GM12874 (cell line): ENCODE measurements around the gene SUPT4H1.
A peak's percentile ranks its signal among the peaks of the same experiment; 100 is the strongest.

Experiments
- TF ChIP-seq, protein P1 (sequence below): IDR thresholded peaks from 2 replicates; pipeline ENCODE4 v1.5.1; 2011; ENCODE audit warnings: low read depth, mild to moderate bottlenecking, control low read depth, low read length, moderate library complexity; ENCODE audit not compliant: insufficient read depth

The SUPT4H1 gene

DNA sequence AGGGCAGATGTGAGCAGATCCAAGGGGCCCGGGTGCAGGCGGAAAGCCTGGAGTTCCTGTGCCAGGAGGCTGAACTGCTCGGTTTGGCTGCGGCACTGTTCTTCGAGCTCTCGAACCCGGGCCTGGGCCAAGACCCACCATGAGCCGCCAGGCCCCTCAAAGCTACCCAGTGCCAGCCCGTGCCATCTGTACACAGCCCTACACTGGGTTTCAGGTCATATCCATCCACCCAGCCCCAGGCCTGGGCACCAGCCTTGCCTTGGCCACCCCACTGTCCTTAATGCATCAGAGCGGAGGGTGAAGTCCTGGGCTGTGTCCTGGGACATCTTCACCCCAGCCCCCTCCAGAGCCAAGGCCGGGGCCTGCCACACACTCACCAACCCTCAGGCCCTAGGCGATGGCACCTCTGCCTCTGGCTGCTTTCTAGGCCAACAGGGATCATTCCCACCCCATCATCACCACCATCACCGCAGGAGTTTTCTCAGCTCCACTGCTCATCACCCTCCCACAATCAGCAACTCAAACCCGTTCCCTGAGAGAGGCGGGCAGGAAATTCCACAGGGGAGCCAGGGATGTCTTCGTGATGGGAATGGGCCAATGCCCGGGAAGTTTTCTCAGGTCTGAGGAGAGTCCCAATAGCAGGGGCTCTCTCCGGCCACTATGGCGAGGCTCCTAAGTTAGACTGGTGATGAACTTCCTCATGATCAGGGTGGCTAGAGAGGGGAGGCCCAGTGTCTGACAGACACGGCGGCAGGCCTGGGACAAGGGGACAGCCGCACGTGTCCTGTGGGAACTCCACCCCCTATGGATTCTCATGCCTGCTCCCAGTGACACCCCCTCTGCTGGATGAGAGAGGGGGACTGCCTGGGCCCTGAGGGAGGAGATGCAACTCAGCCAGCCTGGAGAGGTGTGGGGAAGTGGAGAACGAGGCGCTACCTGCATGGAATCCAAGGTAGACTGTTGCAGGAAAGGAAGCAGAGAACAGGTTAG is 32.5 kb downstream of the SUPT4H1 start:
- TF ChIP-seq, protein P1, sequence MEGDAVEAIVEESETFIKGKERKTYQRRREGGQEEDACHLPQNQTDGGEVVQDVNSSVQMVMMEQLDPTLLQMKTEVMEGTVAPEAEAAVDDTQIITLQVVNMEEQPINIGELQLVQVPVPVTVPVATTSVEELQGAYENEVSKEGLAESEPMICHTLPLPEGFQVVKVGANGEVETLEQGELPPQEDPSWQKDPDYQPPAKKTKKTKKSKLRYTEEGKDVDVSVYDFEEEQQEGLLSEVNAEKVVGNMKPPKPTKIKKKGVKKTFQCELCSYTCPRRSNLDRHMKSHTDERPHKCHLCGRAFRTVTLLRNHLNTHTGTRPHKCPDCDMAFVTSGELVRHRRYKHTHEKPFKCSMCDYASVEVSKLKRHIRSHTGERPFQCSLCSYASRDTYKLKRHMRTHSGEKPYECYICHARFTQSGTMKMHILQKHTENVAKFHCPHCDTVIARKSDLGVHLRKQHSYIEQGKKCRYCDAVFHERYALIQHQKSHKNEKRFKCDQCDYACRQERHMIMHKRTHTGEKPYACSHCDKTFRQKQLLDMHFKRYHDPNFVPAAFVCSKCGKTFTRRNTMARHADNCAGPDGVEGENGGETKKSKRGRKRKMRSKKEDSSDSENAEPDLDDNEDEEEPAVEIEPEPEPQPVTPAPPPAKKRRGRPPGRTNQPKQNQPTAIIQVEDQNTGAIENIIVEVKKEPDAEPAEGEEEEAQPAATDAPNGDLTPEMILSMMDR, result no peak

DNA sequence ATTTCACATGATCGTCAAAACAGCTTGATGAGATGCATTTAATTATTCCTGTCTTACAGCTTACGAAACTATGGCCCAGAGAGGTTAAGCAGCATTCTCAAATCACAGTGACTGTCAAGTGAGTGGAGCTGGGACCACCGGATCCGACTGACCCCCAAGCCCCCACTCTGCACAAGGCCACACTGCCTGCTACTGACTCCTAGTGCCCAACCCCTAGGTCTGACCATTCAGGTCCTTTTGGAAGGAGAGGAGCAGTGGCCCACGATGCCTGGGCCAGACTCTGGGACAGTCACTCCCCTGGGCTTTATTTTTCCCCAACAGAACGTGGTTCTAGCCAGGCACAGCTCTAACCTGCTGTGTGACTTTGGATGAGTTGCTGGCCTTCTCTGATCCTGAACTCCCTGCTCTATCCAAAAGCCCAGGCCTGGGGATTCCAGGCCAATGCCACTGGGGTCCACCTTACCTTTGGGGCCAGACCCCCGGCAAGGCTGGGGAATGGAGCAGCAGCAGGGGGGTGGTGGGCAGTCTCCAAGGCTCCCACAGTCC is 33.3 kb downstream of the SUPT4H1 start:
- TF ChIP-seq, protein P1, result no peak

DNA sequence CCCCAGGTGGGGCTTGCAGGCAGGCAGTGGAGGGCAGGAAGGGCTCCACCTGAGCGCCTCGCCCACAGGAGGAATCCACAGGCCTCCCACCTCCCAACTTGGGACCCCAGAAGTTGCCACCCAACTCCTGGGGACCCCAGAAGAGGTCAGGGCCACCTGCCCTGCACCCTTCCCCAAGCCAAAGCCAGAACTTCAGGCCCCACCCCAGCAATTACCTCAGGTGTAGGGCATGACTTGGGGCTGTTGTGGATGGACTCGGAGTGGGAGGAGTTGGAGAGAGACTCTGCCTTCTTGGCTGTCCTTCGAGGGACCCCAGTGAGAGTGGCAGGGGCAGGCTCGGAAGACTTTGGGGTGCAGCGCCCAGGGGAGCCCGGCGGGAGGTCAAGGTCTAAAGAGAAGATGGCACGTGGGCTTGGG is 33.9 kb downstream of the SUPT4H1 start:
- TF ChIP-seq, protein P1, result no peak

DNA sequence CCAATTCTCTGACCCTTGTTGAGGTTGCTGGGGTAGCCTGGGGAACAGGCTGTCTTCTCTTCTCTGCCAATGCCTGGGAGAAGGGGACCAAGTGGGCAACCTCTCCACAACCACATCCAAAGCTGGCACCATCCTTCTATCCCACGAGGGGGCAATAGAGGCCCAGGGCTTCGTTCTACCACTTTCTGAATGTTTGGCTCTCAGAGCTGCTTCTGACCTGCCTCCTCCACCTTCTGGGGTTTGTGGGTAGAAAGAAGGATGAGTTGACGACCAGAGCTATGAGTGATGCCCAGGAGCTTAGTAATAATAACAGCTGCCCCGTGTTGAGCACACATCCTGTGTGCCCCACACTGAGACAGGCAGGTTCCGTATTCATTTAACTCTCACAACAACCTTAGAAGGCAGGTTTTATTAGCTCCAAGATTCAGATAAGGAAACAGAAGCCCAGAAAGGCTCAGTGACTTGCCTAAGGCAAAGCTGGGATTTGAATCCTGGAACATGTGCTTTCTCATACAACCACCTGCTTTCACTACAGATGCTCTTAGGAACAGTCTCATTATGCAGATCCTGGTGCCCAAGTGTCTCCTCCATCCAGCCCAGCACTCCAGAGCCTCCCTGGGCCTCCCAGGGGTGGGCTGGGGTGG is 34.5 kb downstream of the SUPT4H1 start:
- TF ChIP-seq, protein P1, result peak; percentile 84

DNA sequence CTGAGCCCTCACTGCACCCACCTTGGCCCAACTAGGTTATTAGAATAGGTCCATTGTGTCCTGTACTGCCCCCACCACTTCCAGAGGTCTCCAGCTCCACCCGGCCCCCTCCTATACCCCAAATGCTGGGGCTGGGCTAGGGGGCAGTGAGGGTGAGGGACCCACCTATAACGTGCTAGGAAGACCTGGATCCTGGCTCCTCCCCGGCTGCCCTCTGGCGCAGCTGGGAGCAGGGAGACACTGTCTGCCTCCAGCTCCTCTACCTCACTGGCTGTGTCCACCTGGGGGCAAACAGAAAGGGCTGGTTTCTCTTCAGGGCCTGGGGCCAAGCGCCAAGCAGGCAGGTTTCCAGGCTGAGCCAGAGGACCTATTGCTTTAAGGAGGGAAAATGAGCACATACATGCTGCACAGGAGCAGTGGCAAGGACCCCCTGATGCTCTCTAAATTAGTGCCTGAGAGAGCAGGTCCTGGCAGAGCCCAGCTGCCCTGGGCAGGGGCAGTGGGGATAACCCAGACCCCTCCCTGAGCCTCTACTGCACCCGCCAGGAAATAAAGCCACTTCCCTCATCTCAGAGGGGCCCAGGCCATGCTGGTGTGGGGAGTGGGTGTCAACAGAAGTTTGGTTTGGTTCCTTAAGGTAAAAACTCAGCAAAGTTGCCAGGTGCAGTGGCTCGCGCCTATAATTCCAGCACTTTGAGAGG is 35.6 kb downstream of the SUPT4H1 start:
- TF ChIP-seq, protein P1, result no peak

DNA sequence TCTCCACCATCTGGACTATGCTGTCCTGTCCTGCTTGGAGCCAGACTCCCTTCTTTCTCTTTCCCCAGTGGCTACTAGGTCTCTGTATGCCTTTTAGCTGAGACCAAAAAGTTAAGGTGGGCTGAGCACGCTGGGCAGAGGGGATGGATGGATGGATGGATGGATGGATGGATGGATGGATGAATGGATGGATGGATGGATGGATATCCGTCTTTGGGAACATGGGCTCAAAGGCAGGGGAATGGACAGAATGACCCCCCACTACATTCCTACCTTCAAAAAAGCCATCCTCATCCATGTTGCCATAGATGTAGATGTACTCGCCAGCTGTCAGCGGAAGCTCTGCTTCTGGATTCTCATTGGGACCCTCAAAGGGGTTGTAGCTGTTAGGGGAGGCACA is 36.3 kb downstream of the SUPT4H1 start:
- TF ChIP-seq, protein P1, result no peak

DNA sequence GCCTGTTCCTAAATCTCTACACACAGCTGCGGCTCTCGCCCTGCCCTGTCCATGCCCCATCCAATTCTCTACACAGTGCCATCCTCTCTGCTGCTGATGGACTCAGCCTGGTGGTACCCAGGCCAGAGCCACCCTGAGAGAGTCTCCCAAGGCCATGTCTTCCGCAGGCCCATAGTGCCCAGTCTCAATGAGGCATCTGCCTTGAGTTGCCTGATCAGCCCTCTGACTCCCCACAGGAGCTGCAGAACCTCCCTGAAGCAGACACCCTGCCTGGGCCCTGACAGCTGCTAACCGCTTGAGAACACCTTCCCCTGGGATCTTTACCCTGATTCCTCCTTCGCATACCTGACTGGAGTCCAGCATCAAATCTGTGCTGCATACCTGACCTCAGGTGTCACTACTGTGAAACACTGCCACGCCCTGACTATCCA is 36.7 kb downstream of the SUPT4H1 start:
- TF ChIP-seq, protein P1, result no peak
